Bladder microvascular endothelial cell (primary cell): ENCODE measurements around the gene C11orf16. TPM values are rescaled to one million over a fixed set of nuclear protein-coding genes. Genes with fewer than 3 reads are reported as not detected.

Experiments
- total RNA-seq: library from RNA; depleted of rRNA; stranded (reverse); fragments of >200 nt; gene quantifications from 2 replicates; pipeline ENCODE4 v1.2.3, GENCODE V29; 2014

The C11orf16 gene
- not detected in 2 replicates for total RNA-seq

GRCh38 chr11:8932564-8933180 is at the start of gene C11orf16:
C11orf16 (minus strand) TSS chr11:8932947; CDS start chr11:8932308, 639 bp downstream.

DNA sequence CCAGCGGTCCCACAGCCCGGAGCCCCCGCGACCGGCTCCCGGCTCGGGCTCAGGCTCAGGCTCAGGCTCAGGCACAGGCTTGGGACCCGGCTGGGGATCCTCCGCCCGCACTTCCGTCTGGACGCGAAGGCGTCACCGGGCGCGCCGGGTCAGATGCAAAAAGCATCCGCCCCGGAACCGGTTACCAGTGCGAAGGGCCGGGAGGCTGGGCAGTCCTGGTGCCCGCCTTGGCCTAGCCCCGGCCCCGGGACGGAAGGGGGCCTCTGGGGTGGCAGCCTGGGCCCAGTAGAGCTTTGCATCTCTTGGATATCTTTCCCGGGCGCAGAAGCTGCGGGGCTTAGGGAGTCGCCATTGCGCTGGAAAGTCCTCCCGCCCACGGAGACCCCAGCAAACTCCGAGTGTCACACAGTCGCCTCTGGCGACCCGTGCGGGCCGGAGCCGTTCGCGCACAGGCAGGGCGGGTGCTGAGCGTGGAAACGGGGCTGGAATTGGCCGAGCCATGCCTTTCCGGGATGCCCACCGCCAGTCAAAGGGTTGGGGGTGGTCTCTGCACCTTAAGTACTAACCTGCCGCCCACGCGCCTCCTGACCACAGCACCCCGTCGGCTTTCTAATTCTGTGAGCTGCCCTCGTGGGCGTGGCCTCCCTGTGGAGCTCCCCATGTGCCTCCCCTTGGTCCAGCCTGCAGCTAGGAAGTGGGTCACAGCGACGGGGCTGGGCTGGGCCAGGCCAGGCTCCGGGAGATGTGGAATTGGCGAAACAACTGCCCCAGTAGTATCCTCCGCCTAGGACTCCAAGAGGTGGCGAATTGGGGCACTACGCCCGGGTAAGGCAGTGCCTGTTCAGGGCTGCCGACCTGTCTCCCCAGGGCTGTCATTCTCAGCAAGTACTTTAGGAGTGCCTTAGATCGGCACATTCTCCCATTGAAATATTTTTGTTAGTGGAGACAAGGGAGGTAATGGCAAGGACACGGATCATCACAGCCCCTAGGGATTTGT is 31.9 kb upstream of the C11orf16 start, which contains the start of gene TMEM9B:
TSS of gene TMEM9B (minus strand) at position 119 of the 997 bp plus-strand sequence. CDS start 129 bp downstream, outside the sequence.

GRCh38 chr11:8942518-8943066 is 9.8 kb upstream of the C11orf16 start, which contains the start of gene ASCL3:
ASCL3 (minus strand) TSS chr11:8943016; CDS start chr11:8938161, 4,855 bp downstream.

GRCh38 chr11:8911029-8911823 is 21.5 kb downstream of the C11orf16 start, which contains the start of gene AKIP1:
AKIP1 (plus strand) TSS chr11:8911189; CDS start chr11:8911450, 261 bp downstream.

Other genes starting within 250 kb of the C11orf16 start
- 27.5 and 29.8 TPM in 2 replicates for gene AKIP1, start 21.8 kb downstream of the C11orf16 start, total RNA-seq
- gene ASCL3, start 10.1 kb upstream of the C11orf16 start, total RNA-seq = not detected in 2 replicates
- 21.9 and 38.6 TPM in 2 replicates for gene TMEM9B, start 31.5 kb upstream of the C11orf16 start, total RNA-seq
- 0.82 and 5.5 TPM in 2 replicates for gene NRIP3, start 71.1 kb upstream of the C11orf16 start, total RNA-seq
- 4.4 and 5.2 TPM in 2 replicates for gene SCUBE2, start 158.7 kb upstream of the C11orf16 start, total RNA-seq